CD4-positive, alpha-beta T cell (primary cell): ENCODE data around the gene AKR1C1. TPM values are rescaled to one million over a fixed set of nuclear protein-coding genes. Genes with fewer than 3 reads are reported as not detected.
"Not testable (repeated sequence)": the region's sequence is repeated elsewhere in the genome, so short reads cannot be mapped to it uniquely, and the experiment has no call there.

ENCODE experiments used
- ATAC-seq: fragments of 200-7000 bp; cut with Tn5 transposase; one replicate; pipeline ENCODE4 v1.10.0; 2022; ENCODE audit warnings: mild to moderate bottlenecking; ENCODE audit not compliant: poor library complexity
- CTCF ChIA-PET: fragments of 350-600 bp; sonication (Branson Sonifier 250); formaldehyde crosslinking; loops from one replicate; lab custom pipeline; 2021; ENCODE audit warnings: antibody characterized with exemption, inconsistent platforms; lab: Charles Lee
- POLR2A ChIA-PET: fragments of 350-600 bp; sonication (Branson Sonifier 250); formaldehyde crosslinking; loops from one replicate; lab custom pipeline; 2021; ENCODE audit warnings: antibody characterized with exemption, inconsistent platforms; lab: Charles Lee
- DNase-seq, 14 experiments: peaks; one replicate each; pipeline ENCODE4 v3.0.0-alpha.2; 2013 to 2020; ENCODE audit warnings: mixed read lengths in 2 of 14
- H3K27ac ChIP-seq, 2 donors: one replicate each; pipeline versions ENCODE4 v1.5.1 to v1.7.0; 2013; ENCODE audit warnings: low read length in 2 of 2, low read depth in 1 of 2, mild to moderate bottlenecking in 1 of 2
- H3K27me3 ChIP-seq, 2 experiments: 1 replicate in 1 of 2; 2 replicates in 1 of 2; pipeline versions ENCODE4 v1.6.1 to v1.7.0; 2013; ENCODE audit warnings: low read length in 2 of 2, control low read depth in 1 of 2, mild to moderate bottlenecking in 1 of 2, moderate library complexity in 1 of 2; ENCODE audit not compliant: insufficient read depth in 2 of 2, control insufficient read depth in 1 of 2
- H3K36me3 ChIP-seq: one replicate; pipeline ENCODE4 v1.6.1; 2013; ENCODE audit warnings: low read length, control low read depth; ENCODE audit not compliant: insufficient read depth
- H3K4me1 ChIP-seq: one replicate; pipeline ENCODE4 v1.6.1; 2013; ENCODE audit warnings: low read length, control low read depth; ENCODE audit not compliant: insufficient read depth
- H3K4me3 ChIP-seq: one replicate; pipeline ENCODE4 v1.5.1; 2013; ENCODE audit warnings: mild to moderate bottlenecking, low read length, moderate library complexity
- H3K9me3 ChIP-seq, 2 experiments: 1 replicate in 1 of 2; 2 replicates in 1 of 2; pipeline versions ENCODE4 v1.6.1 to v1.7.0; 2013; ENCODE audit warnings: low read length in 2 of 2, mild to moderate bottlenecking in 2 of 2, control low read depth in 1 of 2, moderate library complexity in 1 of 2; ENCODE audit not compliant: control insufficient read depth in 1 of 2, insufficient read depth in 1 of 2
- H3K27ac Mint-ChIP-seq: one replicate; pipeline ENCODE4 v1.8.0; 2020; ENCODE audit warnings: mixed read lengths
- H3K27me3 Mint-ChIP-seq: one replicate; pipeline ENCODE4 v1.8.0; 2021; ENCODE audit warnings: mixed read lengths
- H3K36me3 Mint-ChIP-seq: one replicate; pipeline ENCODE4 v1.8.0; 2021; ENCODE audit warnings: low read depth, mixed read lengths
- H3K4me1 Mint-ChIP-seq: one replicate; pipeline ENCODE4 v1.8.0; 2021; ENCODE audit warnings: low read depth, mixed read lengths
- H3K4me3 Mint-ChIP-seq: one replicate; pipeline ENCODE4 v1.8.0; 2020; ENCODE audit warnings: mild to moderate bottlenecking, mixed read lengths
- H3K9me3 Mint-ChIP-seq: one replicate; pipeline ENCODE4 v1.8.0; 2020; ENCODE audit warnings: mixed read lengths
- CTCF ChIP-seq: fragments of 200-600 bp; IDR thresholded peaks from one replicate; pipeline ENCODE4 v1.8.0; 2022; ENCODE audit warnings: antibody characterized with exemption, mild to moderate bottlenecking
- intact Hi-C, 2 experiments: fragments of 100-400 bp; cut with DNase I in 1 of 2; cut with micrococcal nuclease in 1 of 2; formaldehyde crosslinking; loops; one replicate each; pipeline versions ENCODE4 v1.15.1 to v1.9.0; 2023 to 2025; cut with DNase I, micrococcal nuclease
- total RNA-seq, 174 experiments: library from RNA in 2 of 174; stranded (reverse) in 2 of 174; gene quantifications; one replicate each; pipeline ENCODE4 v1.2.3 and lab custom pipeline; 2021 to 2026

The AKR1C1 gene
- total RNA-seq, 2 experiments from 2014 or later, result 1.6 to 2.6 TPM

- H3K27ac Mint-ChIP-seq, result no peak overlapping the region
- H3K9me3 Mint-ChIP-seq, result no peaks in the 10 kb centered on the region
- H3K27me3 Mint-ChIP-seq, result no peaks in the 10 kb centered on the region
- no peak overlapping the region for H3K27ac ChIP-seq
- H3K4me3 ChIP-seq, result no peak overlapping the region
- H3K9me3 ChIP-seq, result no peaks in the 10 kb centered on the region
- H3K4me3 Mint-ChIP-seq, result no peak overlapping the region
- no peaks in the 10 kb centered on the region for H3K36me3 Mint-ChIP-seq
- POLR2A ChIA-PET, result no interaction called here
- no peaks in the 10 kb centered on the region for H3K4me1 Mint-ChIP-seq
- intact Hi-C loops, result no loop called here
- ATAC-seq (no peak), DNase-seq (no peak)
- CTCF ChIA-PET, result no interaction called here
- TF ChIP-seq CTCF, result no peak
- no peaks in the 10 kb centered on the region for H3K27me3 ChIP-seq
- no peaks in the 10 kb centered on the region for H3K36me3 ChIP-seq
- no peaks in the 10 kb centered on the region for H3K4me1 ChIP-seq
These were observed 15.3 kb upstream of the AKR1C1 start for GRCh38 chr10:4947635-4948596.

- H3K9me3 Mint-ChIP-seq, H3K27ac ChIP-seq, ATAC-seq, CTCF ChIA-PET, H3K27ac Mint-ChIP-seq, H3K36me3 ChIP-seq, POLR2A ChIA-PET, H3K27me3 Mint-ChIP-seq, intact Hi-C loops, H3K4me3 Mint-ChIP-seq, DNase-seq, H3K4me3 ChIP-seq, H3K9me3 ChIP-seq, H3K4me1 Mint-ChIP-seq, H3K36me3 Mint-ChIP-seq, H3K4me1 ChIP-seq, H3K27me3 ChIP-seq: not testable (repeated sequence)
These were observed 11.6 kb upstream of the AKR1C1 start for GRCh38 chr10:4951512-4952162.

GRCh38 chr10:4953405-4953804, 9.8 kb upstream of the AKR1C1 start:
- Histone ChIP-seq H3K27ac (no peak overlapping the region), H3K4me1 (no peaks in the 10 kb centered on the region), H3K36me3 (no peaks in the 10 kb centered on the region), H3K27me3 (no peaks in the 10 kb centered on the region), H3K4me3 (no peak overlapping the region), H3K9me3 (no peaks in the 10 kb centered on the region)
- CTCF ChIA-PET, result no interaction called here
- TF ChIP-seq CTCF, result no peak
- Mint-ChIP-seq H3K4me3 (no peak overlapping the region), H3K4me1 (no peaks in the 10 kb centered on the region), H3K9me3 (no peaks in the 10 kb centered on the region), H3K27me3 (no peaks in the 10 kb centered on the region), H3K27ac (no peak overlapping the region), H3K36me3 (no peaks in the 10 kb centered on the region)
- no peak for DNase-seq
- intact Hi-C loops, result no loop called here
- POLR2A ChIA-PET, result no interaction called here
- ATAC-seq, result no peak

GRCh38 chr10:4956088-4956487, 7.1 kb upstream of the AKR1C1 start:
- H3K4me3 Mint-ChIP-seq, H3K9me3 Mint-ChIP-seq, H3K27me3 Mint-ChIP-seq, H3K36me3 ChIP-seq, H3K4me1 ChIP-seq, H3K36me3 Mint-ChIP-seq, H3K4me3 ChIP-seq, ATAC-seq, H3K27me3 ChIP-seq, H3K9me3 ChIP-seq, H3K27ac Mint-ChIP-seq, DNase-seq, H3K4me1 Mint-ChIP-seq, POLR2A ChIA-PET, CTCF ChIA-PET, intact Hi-C loops, H3K27ac ChIP-seq: not testable (repeated sequence)

DNA sequence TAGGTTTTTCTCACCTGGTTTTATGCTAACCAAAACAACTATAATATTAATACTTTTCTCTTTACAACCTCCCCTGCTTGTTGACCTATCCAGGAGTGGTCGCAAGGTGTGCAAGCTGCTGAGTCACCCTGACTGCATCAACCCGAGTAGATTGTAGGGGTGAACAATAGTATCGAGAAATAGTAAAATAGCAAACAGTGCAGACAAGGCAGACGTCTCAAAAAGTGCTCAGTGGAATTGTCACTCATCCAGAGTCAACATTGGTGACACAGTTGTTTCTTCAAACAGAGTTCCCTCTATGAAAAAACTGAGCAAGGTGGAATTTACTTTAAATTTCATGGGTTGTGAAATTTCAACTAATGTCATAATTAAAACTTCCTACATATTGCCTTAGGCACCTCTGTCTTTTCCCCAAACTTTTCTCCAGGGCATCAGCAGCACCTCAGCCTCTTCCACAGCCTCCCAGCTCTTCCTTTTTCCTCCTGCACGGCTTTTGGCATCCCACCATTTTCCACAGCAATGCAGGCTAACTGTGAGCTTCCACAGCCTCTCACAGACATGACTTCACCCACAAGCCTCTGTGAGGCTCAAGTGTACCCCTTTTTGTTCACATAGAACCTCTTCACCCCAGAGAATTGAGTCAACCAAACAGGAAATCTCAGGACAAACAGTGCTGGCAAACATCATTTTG, 6.1 kb upstream of the AKR1C1 start:
- ATAC-seq, H3K36me3 Mint-ChIP-seq, H3K27me3 ChIP-seq, H3K4me3 ChIP-seq, H3K27me3 Mint-ChIP-seq, H3K4me1 ChIP-seq, H3K36me3 ChIP-seq, CTCF ChIA-PET, H3K27ac Mint-ChIP-seq, H3K27ac ChIP-seq, H3K4me3 Mint-ChIP-seq, DNase-seq, H3K9me3 ChIP-seq, H3K4me1 Mint-ChIP-seq, H3K9me3 Mint-ChIP-seq, POLR2A ChIA-PET, intact Hi-C loops: not testable (repeated sequence)
